Dermis microvascular lymphatic vessel endothelial cell (primary cell): Measurements from ENCODE around the gene POLA2. TPM values are rescaled to one million over a fixed set of nuclear protein-coding genes. Genes with fewer than 3 reads are reported as not detected.

Experiments
- DNase-seq, 2 donors: peaks; one replicate each; pipeline versions ENCODE4 v3.0.0 to v3.0.0-alpha.2; 2010; ENCODE audit warnings: low read depth in 2 of 2
- total RNA-seq: library from RNA; depleted of rRNA; stranded (reverse); fragments of >200 nt; gene quantifications from 2 replicates; pipeline ENCODE4 v1.2.1, GENCODE V29; 2014

The POLA2 gene
- total RNA-seq, 1 donor from 2014 or later, result 4.7 TPM

- DNase-seq, result no peak
Observed at GRCh38 chr11:65305501-65306268, 43.9 kb downstream of the POLA2 start.

- DNase-seq, result no peak
Observed at GRCh38 chr11:65307298-65308229, 45.8 kb downstream of the POLA2 start.

DNA sequence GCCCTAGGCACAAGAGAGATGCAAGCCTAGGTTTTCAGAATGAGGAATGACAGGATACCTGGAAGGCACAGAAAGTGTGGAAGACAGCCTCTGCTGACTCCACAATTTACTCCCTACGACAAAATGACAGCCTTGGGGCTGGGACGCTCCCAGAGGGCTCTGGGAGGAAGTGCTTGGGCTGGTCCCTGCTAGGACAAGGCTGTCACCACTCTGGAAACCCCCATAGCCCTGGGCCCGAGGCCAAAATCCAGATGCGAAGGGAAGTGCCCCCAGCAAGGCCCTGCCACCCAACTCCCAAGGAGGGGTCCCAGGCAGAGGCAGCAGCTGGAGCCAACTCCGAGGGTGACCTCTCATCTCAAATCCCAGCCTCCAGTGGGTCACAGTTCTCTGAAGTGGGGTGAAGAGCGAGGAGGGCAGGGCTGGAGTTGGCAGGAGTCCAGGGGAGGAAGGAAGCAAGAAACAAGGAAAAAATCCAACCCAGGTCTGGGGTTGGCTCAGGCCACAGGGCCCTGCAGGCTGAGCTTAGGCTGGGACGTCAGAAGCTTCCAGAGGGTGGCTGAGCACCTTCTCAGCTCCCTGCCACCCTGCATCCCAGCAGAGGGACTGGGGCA lies 46.6 kb downstream of the POLA2 start:
- DNase-seq, result peak in 1 of 2 donors; percentile 56

- DNase-seq, result no peak
Observed at GRCh38 chr11:65309006-65309405, 47.2 kb downstream of the POLA2 start.

GRCh38 chr11:65310215-65310614 lies 48.5 kb downstream of the POLA2 start:
- DNase-seq, result no peak

DNA sequence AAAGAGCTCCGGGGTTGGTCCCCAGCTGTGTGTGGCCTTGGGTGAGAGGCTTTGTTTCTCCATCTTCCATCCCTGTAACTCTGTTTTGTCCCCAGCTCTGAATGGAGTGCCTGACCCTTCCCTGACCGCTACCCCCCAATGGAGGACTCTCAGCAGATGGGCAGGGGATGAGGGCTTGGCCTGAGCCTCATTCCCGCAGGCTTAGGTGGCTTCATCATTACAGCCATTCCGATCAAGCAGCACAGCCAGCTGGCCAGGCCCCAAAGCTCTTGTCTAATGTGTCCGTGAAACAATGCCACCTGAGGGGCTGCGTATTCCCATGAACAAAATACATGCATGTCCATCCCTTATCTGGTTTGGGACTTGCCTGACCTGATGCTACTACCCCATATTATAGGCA lies 49.0 kb downstream of the POLA2 start:
- no peak for DNase-seq

DNA sequence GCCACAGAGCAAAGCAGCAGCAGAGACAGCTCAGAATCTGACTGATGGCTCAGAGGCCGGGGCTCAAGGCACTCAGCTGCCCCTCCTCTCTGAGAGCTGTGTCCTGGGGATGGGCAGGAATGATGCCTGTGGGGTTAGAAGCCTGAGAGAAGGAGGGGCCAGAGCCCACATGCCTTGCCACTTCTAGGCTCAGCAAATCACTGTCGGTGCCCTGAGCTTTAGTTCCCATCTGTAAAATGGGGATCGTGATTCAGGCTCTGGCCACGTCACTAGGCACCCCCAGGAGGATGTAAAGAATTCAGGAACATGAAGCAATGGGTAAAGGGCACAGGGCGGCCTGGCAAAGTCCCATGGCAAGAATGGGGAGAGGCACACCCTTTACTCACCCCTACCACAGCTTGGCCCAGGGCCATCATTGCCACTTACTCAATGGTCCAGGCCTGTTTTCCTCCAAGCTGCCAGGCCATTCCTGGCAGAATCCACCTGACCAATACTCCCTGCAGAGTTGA lies 49.5 kb downstream of the POLA2 start:
- no peak for DNase-seq

DNA sequence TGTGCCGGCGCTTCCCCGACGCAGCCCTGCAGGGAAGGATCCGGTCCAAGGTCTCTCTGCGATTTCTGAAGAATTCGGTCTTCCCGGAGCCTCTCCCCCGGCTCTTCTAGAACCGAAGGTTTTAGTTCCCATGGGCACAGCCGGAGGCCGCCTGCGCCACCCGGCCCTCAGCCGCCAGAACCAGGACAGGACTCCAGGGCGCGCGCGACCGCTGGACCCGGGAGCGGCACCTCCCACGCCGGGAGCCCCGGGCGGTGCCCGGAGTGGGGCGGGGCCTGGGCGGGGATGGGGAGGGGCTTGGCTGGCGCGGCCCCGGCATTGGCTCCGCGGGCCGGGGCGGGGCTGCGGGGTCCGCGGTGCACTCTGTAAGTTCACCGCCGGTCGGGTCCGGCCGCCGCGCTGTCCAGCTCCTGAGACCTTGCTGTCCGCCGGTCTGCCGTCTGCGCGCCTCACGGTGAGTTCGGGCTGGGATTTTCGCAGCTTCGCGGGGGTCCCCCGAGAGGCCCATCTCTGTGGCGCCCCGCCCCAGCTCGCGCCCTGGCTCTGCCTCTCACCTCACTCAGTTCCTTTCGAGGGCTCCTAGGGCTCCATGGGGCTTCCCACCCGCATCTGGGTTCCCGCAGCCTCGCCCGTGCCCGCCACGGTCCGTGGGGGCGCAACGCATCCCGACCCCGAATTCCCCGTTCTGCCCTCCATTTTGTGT lies 52.9 kb downstream of the POLA2 start, which contains the start of gene CDC42EP2:
TSS of gene CDC42EP2 (plus strand) at position 366 of the 703 bp plus-strand sequence. CDS start 6,033 bp downstream, outside the sequence.
- DNase-seq, result peak in 1 of 2 donors; percentile 91

GRCh38 chr11:65315204-65315865 lies 53.6 kb downstream of the POLA2 start:
- DNase-seq, result peak in 1 of 2 donors; percentile 78

DNA sequence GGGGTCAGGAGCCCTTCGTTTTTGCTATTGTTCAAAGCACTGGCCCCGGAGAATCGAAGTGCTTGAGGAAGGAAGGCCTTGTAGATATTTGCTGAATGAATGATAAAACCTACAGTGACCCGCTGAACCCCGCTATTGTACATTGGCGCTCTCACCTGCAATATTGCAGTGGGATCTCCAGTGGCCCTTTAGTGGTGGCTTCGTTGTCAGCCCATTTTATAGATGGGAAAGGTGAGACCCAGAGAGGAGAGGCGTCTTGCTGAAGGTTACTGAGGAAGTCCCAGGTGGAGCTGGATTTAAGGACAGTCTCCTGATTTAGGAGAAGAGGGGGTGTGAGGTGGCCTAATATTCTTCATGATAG lies 54.1 kb downstream of the POLA2 start:
- no peak for DNase-seq

DNA sequence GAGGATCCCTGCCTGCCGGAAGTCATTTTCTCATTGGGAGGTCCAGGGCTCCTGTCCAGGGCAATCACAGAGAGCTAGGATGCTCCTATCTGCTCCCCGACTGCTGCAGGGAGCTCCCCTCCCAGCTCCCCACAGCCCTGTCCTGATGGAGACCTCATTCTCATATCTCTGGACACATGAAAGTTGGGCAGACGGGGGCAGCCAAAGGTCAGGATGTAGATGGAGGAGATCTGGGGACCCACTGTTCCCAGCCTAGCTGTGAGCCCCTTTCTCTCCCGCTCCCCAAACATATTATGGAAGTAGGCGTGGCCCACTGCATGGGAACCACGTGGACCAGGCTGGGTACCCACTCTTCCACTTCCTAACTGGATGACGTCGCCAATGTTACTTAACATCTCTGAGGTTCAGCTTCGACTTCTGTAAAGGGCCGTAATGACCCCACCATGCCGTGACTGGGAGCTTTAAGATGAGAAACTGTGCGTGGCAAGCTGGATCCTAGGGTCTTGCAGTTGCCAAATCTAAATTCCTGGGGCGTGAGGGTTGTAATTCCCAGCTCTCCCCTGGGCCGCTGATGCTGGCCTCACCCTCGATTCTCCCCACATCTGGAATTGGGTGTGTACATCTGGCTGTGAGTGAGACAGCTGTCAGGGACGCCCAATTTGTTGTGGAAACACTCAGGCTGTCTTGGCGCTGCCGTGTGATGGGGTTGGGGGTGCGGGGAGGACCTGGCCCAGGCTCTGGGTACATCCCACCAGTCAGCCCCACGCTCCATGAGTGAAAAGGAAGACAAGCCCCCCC lies 54.7 kb downstream of the POLA2 start:
- peak in 1 of 2 donors; percentile 35 for DNase-seq

GRCh38 chr11:65317025-65317786 lies 55.4 kb downstream of the POLA2 start:
- DNase-seq, result peak in 1 of 2 donors; percentile 87

GRCh38 chr11:65320386-65321075 lies 58.8 kb downstream of the POLA2 start:
- no peak for DNase-seq

DNA sequence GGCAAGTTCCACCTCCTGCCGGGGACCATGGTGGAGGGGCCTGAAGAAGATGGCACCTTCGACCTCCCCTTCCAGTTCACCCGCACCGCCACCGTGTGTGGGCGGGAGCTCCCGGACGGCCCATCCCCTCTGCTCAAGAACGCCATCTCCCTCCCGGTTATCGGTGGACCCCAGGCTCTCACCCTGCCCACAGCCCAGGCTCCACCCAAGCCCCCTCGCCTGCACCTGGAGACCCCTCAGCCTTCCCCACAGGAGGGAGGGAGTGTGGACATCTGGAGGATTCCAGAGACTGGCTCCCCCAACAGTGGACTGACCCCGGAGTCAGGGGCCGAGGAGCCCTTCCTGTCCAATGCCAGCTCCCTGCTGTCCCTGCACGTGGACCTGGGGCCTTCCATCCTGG lies 59.3 kb downstream of the POLA2 start:
- no peak for DNase-seq

GRCh38 chr11:65321828-65322485 lies 60.2 kb downstream of the POLA2 start:
- DNase-seq, result peak; percentile 30 to 73

GRCh38 chr11:65323813-65324212 lies 62.1 kb downstream of the POLA2 start:
- no peak for DNase-seq

DNA sequence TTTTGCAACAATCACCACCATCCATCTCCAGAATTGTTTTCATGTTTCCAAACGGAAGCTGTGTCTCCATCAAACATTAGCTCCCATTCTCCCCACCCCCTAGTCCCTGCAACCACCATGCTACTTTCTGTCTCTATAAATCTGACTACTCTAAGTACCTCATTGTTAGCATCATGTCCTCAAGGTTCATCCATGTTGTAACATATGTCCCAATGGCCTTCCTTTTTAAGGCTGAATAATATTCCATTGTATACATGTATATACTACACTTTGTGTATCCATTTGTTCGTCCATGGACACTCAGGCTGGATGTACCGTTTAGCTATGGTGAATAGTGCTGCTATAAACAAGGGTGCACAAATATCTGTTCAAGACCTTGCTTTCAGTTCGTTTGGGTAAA lies 63.7 kb downstream of the POLA2 start:
- no peak for DNase-seq

GRCh38 chr11:65327021-65327420 lies 65.3 kb downstream of the POLA2 start:
- no peak for DNase-seq
